ENCODE measurements around the gene SBF1.

SBF1 gene

GRCh38 chr22:50485221-50486131 is 10.6 kb upstream of the SBF1 start:
- DNase-seq, result no peak

GRCh38 chr22:50483977-50484853 is 9.4 kb upstream of the SBF1 start:
- no peak for DNase-seq

GRCh38 chr22:50483556-50483955 is 8.7 kb upstream of the SBF1 start:
- DNase-seq, result no peak

DNA sequence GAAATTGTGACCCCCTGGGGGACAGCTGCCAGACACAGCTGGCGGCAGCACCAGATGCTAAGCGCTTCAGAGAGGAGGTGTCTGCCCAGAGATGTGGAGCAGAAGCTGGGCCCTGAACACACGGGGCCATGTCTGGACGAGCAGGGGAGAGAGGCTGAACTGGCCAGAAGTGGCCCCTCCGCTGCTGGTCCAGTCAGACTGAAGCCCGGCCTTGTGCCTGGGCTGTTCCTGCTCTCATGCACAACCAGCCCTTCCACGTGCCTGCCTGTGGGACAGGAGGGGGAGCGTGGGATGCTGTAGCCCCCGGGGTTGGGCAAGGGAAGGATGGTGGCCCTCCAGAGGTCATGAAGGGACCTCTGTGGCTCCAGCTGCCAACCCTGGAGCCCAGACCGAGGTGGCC is 8.3 kb upstream of the SBF1 start:
- no peak for DNase-seq

DNA sequence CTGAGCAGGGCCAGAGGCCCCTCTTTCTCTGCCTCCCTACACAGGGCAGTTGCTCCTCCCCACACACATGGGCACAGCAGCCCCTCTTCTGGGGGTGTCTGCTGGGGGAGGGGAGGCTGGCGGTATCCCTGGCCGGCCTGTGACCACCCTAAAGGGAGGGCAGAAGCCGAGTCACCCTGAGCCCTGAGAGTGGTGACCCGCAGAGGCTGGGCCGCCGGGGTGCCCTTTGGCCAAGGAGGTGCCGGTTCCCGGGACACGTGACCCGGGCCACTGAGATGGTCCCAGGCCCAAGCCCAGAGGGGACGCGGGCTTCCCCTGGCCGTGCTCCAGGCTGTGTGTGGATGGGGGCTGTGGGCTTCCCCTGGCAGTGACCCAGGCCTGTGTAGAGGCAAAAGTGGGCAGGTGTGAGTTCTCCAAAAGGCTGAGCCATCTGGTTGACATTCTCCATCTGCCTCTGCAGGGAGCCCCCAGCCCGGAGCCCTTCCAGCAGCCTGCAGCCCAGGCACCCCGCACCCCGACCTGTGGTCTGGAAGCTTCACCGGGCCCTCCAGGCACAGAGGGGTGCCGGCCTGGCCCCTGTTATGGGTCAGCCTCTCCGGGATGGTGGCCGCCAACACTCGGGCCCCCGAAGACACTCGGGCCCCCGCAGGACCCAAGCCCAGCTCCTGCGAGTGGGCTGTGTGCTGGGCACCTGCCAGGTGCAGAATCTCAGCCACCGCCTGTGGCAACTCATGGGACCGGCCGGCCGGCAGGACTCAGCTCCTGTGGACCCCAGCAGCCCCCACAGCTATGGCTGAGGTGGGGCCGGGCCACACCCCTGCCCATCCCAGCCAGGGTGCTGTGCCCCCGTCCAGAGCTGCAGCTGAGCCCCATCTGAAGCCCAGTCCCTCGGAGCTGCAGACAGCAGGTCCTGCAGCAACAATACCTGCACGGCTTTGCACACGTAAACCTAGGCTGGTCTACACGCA is 7.6 kb upstream of the SBF1 start:
- no peak for DNase-seq

DNA sequence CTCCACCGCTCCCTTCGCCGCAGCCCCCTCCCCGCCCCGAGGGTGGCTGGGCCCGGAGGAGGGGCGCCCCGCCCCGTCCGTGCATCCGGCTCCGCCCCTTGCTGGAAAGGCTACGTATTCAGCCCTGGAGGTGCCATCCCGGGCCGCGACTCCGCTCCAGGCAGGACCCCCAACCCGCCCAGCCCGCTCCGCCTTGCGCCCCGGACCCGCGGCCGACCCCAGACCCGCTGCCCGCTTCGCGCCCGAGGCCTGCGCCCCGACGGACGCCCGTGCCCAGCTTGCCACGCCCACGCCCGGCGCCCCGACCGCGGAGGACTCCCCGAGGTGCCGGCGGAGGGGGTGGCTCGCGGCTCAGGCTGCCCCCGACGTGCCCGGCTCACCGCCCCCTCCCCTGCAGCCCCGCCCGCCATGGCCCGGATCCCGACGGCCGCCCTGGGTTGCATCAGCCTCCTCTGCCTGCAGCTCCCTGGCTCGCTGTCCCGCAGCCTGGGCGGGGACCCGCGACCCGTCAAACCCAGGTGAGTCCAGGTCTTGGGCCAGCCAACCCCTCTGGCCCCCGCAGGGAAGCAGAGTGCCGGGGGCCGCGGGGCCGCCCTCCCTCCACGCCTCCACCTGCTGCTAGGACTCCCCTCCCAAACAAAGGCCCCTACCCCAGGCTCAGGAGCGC is 6.7 kb upstream of the SBF1 start, which contains the start of gene ADM2:
ADM2 (plus strand) TSS at position 104 of the 667 bp plus-strand sequence; CDS start at position 409, 305 bp downstream.
- DNase-seq, result peak; percentile 47

- no peak for DNase-seq
Observed at GRCh38 chr22:50481045-50481439, 6.2 kb upstream of the SBF1 start.

DNA sequence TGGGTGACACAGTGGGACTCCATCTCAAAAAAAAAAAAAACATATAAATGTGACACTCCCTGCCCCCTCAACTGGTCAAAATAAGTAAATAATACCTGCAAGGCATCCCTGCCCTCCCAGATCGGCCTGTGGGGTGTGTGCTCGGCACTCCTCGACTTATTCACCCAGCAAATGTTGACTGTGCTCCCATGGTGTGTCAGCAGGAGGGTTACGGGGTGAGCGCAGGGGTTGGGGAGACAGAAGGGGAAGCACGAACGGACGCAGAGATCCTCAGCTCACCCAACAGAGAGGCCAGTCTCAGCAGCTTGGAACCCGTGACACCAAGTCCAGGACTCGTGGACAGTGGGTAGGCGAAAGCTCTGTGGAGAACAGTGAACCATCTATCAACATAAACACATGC is 4.9 kb upstream of the SBF1 start:
- DNase-seq, result no peak

DNA sequence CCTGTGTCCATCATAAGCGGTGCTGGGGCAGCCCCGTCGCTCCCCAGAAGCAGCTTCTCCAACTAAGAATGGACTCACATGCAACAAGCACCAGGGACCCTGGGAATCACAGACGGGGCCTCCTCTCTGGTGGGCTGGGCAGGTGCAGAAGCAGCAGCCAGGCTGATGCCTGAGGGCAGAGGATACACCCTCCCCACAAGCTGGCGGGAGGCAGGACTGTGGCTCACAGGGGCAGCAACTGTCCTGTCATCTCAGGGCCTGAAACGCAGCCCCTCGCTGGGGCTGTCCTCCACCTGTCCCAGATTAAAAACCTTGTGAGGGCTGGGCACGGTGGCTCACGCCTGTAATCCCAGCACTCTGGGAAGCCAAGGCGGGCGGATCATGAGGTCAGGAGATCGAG is 3.1 kb upstream of the SBF1 start:
- DNase-seq, result no peak

DNA sequence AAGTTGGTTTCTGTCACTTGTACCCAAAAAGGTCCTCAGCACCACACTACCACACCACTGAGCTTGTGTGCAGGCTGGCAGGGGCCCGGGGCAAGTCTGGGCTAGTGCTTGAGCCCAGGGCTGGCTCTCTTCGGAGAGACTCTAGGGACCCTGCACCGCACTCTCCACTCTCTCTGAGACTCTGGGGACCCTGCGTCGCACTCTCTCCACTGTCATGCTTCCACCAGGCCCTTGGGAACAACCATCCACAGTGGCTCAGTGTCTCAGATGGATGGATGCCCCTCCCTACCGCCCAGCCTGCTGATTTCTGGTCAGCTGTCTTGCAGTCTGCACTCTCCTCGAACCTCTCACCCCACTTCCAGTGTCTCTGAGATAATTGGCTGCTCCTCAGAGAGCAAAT is 2.0 kb upstream of the SBF1 start:
- no peak for DNase-seq

- no peak for DNase-seq
Observed at GRCh38 chr22:50475652-50476002, 792 bp upstream of the SBF1 start.

GRCh38 chr22:50473855-50474671 is 772 bp downstream of the SBF1 start:
- no peak for DNase-seq

- peak; percentile 59 for DNase-seq
Observed at GRCh38 chr22:50473088-50473487, 1.7 kb downstream of the SBF1 start.

GRCh38 chr22:50471962-50472361 is 2.9 kb downstream of the SBF1 start:
- DNase-seq, result no peak

- no peak for DNase-seq
Observed at GRCh38 chr22:50471197-50471847, 3.5 kb downstream of the SBF1 start.

DNA sequence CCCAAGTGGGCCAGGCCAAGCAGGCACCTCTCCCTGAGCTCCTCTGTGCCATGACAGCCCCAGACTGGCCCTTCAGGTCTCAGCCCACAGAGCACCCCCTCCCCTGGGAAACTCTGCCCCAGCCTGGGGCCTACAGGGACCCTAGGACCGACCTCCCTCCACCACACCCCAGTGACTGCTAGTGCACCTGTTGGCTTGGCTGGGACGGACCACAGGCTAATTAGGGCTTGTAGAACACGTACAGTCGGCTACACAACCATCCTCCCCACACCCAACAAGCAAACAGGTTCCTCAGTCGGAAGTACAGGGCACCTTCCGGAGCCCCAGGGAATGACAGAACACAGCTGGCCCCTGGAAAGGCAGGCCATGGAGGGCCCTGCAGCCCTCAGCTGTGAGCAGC is 4.3 kb downstream of the SBF1 start:
- no peak for DNase-seq

DNA sequence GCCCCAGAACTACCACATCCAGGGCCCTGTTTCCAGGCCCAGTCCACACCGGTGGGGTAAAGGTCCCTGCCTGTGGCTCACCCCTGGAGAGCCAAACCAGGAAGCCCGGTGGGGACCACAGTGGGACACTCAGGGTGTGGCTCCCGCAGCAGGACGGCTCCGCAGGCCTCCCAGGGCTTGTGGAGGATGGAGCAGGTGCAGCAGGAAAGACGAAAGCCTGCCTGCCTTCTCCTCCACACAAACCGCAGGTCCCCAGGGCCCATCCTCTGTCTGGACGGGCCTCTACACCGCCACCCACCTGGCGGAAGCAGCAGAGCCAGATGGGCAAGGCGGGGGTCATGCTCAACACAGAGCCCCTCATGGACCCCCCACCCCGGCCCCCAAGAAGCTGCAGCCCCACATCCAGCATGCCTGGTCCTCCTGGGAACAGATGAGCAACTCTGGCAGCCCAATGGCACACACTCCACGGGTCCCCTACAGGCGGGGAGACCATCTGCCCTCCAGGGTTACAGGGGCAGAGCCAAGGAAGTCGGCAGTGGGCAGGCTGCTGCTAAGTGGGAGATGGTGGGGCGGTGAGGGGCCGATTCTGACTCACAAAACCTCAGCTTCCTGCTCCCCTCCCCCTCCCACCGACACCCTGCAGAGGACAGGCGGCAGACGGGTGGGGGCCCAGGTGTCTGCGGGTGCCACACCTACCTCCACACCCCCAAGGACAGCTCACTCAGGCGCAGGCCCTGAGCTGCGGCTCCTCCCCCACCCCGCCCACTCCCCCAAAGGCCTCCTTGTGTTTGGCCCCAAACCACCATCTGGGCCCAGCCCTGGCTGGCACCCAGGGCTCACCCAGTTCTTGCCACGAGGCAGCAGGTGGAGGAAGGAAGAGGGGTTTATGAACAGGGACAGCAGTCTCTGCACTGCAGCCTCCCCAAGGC is 5.2 kb downstream of the SBF1 start:
- DNase-seq, result peak; percentile 100

DNA sequence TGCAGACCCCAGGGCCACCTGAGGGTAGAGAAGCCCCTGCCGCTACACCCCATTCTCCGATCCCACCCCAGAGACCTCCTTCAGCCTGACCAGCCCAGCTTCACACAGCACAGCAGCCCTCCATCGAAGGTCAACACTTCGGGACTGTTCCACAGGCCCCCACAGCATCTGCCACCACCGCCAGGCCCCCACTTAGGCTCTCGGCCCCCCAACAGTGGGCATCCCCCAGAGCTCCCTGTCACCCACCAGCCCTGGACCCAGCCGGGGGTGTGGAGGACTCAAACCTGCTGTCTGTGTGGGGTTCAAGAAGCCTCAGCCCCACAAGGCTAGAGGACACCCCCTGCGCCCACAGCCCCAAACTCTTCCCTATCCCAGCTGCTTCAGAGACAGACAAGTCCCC is 6.2 kb downstream of the SBF1 start:
- DNase-seq, result no peak

DNA sequence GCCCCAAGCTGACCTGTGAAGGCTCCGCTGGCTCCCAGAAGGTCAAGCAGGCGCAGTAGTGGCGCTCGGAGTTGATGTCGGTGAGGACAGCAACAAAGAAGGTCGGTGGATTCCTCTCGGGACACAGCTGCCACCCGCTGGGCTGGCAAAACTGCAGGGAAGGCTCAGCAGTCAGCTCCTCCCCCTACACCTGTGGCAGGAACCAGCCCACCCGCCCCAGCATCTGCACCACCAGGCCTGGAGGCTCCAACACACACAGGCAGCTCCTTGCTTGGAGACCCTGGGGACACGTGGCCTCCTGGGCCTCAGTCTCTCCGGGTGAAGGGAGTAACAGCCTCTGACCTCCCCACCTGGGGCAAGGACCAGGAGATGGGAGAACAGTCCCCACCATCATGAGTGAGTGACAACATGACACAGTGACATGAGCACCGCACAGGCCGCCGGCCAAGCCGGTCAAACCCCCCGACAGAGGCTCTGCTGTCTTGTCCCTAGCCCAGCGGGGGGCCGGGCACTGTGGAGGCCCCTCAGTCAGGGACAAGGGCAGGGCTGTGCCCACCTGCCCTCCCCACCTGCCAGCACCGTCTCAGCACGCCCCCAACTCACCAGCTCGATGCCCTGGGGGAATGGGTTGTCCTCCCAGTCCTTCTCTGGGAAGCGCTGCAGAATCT is 6.9 kb downstream of the SBF1 start:
- DNase-seq, result no peak

Data from CD4-positive, alpha-beta T cell treated with Interleukin-4 for 4 hours (primary cell).